NCI-H2171 treated with DMSO at 0.1 percent for 48 hours (cell line): ENCODE measurements around the gene ZNF273.

Experiments used
- DNase-seq: peaks from one replicate; lab custom pipeline; 2025; lab: John Stamatoyannopoulos, UW

The ZNF273 gene

GRCh38 chr7:64876792-64877713 lies 26.0 kb upstream of the ZNF273 start:
- peak; percentile 77 for DNase-seq

DNA sequence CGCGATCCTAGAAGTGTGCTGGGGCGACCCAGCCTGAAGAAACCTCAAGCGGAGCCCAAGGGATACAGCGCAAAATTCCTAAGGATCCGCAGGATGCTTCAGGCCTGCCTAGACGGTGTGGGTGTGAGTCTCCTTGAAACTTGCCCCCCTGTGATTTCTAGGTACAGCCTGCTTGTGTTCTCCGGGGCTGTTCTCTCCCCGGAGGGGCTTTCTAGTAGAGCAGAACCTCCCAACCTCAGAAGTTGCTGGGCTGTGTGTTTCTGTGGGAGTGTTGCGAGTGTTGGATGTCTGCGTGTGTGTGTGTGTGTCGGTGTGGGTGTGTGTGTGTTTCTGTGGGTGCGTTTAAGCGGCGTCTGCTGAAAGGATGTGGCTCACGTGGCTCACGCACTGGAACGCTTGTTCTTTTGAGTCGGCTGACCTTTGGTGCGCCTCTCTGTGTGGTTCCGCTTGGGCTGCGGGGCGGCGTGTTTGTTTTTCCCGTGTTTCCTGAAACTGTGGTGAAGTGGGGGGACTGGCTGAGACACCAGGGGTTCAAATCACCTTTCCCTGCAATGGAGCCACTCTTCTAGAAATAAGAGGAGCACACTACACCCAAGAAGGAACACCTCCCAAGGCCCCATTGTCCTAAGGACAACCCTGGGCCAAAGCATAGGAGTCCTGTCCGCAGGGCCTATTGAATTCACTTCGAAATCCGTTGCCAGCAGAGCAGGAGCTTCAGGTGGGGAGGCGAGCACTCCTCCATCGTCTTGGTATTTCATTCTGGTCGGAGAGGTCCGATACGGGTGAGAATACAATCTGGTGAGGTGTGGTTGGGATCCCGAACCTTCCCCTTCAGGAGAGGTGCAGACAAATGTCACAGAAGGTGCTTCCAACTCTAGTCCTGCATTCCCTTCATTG lies 25.1 kb upstream of the ZNF273 start:
- DNase-seq = no peak

GRCh38 chr7:64878684-64879083 lies 24.4 kb upstream of the ZNF273 start:
- no peak for DNase-seq

DNA sequence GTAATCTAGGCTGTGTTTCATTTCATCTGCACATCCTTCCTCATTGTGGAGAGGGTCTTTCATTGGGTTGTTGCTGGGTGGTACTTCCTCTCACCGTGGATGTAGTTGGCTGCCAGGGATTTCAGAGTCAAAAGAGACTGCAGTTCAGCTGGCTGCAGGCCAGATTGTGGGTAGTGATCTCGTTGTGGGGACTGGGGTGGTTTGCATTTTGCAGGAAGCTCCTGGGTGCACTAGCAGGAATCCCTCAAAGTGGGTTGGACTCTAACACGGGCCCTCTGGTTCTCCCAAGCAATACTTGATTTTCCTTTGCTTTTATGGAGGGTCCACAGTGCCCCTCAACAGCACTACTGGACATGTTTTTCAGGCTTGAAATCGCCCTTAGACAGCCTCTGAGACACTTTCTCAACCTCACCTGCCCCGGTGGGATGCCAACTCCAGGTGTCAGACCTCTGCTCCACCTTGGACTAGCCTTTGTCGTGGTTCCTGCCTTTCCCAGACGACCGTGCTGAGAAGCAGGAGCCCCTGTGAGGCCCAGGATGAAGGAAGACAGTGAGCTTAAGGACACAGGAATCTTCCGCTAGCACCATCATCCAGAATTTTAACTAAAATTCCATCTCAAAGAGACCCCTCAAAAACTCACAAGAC lies 23.9 kb upstream of the ZNF273 start:
- no peak for DNase-seq

DNA sequence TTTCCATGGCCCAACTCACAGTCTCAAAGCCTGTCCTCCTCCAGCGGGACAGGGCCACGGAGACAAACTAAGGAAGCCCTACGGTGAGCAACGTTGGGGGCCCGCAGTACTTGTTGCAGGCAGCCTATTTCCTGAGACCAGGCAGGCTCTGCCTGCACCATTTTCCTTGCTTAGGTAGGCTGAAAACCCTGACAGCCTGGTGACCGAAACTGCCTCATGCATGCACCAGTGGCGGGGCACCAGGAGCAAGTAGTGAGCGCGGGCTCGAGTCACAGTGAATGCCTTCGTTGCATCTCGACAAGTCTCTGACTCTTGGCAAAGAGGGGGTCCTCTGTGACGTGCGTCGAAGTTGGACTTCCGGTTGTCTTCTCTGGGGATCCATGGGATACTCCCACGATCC lies 23.3 kb upstream of the ZNF273 start:
- no peak for DNase-seq

- DNase-seq = no peak
These were observed 22.5 kb upstream of the ZNF273 start for GRCh38 chr7:64880322-64881297.

DNA sequence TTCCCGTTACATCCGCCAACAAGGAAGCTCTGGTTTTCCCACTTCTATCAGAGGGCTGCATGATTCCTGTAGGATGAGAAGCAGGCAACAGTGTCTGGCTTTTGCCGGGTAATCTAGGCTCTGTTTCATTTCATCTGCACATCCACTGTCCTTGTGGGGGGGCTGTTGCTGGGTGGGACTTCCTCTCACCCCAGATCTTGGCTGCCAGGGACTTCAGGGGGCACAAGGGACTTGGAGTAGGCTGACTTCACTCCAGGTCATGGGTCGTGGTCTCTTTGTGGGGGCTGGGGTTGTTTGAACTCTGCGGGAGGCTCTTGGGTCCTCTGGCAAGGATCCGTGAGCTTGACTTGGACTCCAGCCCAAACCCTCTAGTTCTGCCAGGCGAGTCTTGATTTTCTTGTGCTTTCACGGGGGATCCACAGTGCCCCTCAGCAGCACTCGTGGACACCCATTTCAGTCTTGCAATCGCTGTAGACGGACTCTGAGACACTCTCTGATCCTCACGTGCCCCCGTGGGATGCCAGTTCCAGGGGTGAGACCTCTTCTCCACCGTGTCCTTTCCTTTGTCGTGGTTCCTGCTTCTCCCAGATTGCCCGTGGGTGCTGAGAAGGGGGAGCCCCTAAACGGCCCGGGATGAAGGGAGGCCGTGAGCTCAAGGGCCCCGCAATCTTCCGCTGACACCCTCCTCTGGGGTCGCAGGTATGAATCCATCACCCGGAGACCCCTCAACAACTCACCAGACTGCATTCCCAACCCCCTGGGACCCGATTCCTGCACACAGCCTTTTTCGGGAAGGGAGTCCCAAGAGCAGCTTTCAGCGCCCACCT lies 21.4 kb upstream of the ZNF273 start:
- no peak for DNase-seq

GRCh38 chr7:64882341-64883112 lies 20.5 kb upstream of the ZNF273 start:
- no peak for DNase-seq

DNA sequence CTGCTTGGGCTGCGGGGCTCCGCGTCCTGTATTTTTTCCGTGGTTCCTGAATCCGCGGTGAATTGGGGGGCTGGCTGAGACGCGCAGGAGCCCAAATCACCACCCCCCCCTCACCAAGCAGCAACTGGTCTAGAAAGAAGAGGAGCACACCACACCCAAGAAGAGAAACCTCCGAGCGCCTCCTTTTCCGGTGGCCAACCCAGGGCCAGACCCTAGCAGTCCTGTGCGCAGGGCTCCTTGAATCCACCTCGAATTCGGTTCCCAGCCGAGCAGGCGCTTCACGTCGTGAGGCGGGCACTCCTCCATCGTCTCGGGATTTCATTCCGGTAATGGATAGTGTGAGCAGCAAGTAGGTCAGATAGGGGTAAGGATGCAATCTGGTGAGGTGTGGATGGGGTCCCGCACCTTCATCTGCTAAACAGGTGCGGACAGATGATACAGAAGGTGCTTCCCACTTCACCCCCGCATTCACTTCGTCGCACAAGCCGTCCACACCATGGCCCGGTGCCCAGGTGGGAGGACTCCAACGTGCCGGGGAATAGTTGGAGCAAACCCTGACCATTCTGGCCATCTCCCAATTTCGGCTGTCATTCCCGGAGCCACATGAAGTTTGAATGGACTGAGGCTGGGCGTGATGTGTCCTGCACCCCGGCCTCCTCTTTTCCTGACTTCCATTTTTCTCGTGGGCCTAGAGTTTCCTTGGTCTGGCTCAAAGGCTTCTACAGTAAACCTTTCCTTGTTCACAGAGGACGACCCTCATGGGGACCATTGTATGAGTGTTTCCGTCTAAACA lies 19.8 kb upstream of the ZNF273 start:
- no peak for DNase-seq

GRCh38 chr7:64884085-64884912 lies 18.8 kb upstream of the ZNF273 start:
- no peak for DNase-seq

- DNase-seq = no peak
These were observed 18.1 kb upstream of the ZNF273 start for GRCh38 chr7:64884913-64885370.

- no peak for DNase-seq
These were observed 17.4 kb upstream of the ZNF273 start for GRCh38 chr7:64885520-64886240.

DNA sequence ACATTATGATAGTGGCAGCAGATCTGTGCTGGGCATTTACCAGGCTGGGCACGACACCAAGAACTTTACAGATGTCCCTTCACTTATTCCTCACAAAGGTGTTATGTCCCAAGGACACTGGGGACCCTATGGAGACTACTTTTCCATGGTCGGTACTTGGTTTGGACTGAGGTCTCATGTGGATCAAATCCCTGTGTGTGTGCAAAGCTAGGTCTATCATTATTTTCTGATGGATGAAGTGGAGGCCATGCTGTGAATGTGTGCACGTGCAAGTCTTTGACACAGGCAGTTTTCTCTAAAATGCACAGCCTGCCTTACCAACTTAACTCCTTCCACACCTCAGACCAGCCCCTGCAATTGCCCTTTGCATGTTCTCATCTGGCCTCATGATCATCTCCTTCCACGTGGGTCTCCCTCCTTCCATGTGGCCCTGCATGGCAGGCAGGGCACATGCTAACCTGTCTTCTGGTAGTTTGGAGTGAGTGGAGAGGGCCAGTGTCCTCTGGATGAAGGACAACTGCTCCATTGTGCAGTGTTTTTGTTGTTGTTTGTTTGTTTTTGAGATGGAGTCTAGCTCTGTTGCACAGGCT lies 16.0 kb upstream of the ZNF273 start:
- DNase-seq = no peak

GRCh38 chr7:64887756-64888508 lies 15.1 kb upstream of the ZNF273 start:
- DNase-seq = peak; percentile 3

- no peak for DNase-seq
These were observed 14.5 kb upstream of the ZNF273 start for GRCh38 chr7:64888561-64888900.
